ENCODE measurements around the gene COX6A2. TPM values are rescaled to one million over a fixed set of nuclear protein-coding genes. Genes with fewer than 3 reads are reported as not detected.

COX6A2 gene
- polyA plus RNA-seq, 1 donor (not counting 4 experiments of a cell fraction or from before 2014, with no cell fraction given), result not detected

- H3K4me2 ChIP-seq (ENCODE audit: control insufficient read depth, extremely low read depth, insufficient read depth, low read depth, low read length), result no peak overlapping the region
- TF ChIP-seq CTCF (optimal IDR thresholded peaks at IDR 0.05 in 1 of 3, IDR thresholded peaks at IDR 0.05 in 1 of 3, conservative IDR thresholded peaks at IDR 0.05 in 1 of 3; ENCODE audit: extremely low read depth in 1 of 3, insufficient read depth in 2 of 3, low read length in 3 of 3), result no peak
- TF ChIP-seq EZH2 (IDR thresholded peaks at IDR 0.05; ENCODE audit: low read length), result no peak
- H3K9me3 ChIP-seq (ENCODE audit: control insufficient read depth, low read depth, low read length), result no peaks in the 10 kb centered on the region
- no peaks in the 10 kb centered on the region for H3K9me1 ChIP-seq (ENCODE audit: control insufficient read depth, extremely low read depth, insufficient read depth, low read length)
- no peaks in the 10 kb centered on the region for H4K20me1 ChIP-seq (ENCODE audit: control insufficient read depth, extremely low read depth, insufficient read depth, low read length)
- H3K4me3 ChIP-seq (ENCODE audit: control insufficient read depth in 2 of 3, extremely low read depth in 1 of 3, insufficient read depth in 2 of 3, low read depth in 1 of 3, low read length in 3 of 3), result no peak overlapping the region
- DNase-seq (ENCODE audit: low read depth, low spot score) (no peak), FAIRE-seq (no peak)
- H3K79me2 ChIP-seq (ENCODE audit: control insufficient read depth, insufficient read depth, low read length), result no peaks in the 10 kb centered on the region
- peaks cover 4% of the 10 kb centered on the region for H3K27me3 ChIP-seq (ENCODE audit: control insufficient read depth, extremely low read depth, insufficient read depth, low read length)
- no peaks in the 10 kb centered on the region for H3K36me3 ChIP-seq (ENCODE audit: control insufficient read depth in 2 of 2, extremely low read depth in 1 of 2, insufficient read depth in 2 of 2, low read length in 2 of 2)
- H3K4me1 ChIP-seq (ENCODE audit: control insufficient read depth, extremely low read depth, insufficient read depth, low read length), result no peaks in the 10 kb centered on the region
- H3K9ac ChIP-seq (ENCODE audit: control insufficient read depth, extremely low read depth, insufficient read depth, low read length), result no peak overlapping the region
- no peak overlapping the region for H2AFZ ChIP-seq (ENCODE audit: control insufficient read depth, low read length)
- dilution Hi-C loops (cut with MboI; ENCODE audit: extremely low pct_ligation_motif_present, low sequenced_read_pairs), result no loop called here
- H3K27ac ChIP-seq (ENCODE audit: control insufficient read depth, insufficient read depth, low read length), result no peak overlapping the region
Measured at GRCh38 chr16:31413381-31413780, 14.8 kb downstream of the COX6A2 start.

- Histone ChIP-seq H3K4me1 (ENCODE audit: control insufficient read depth, extremely low read depth, insufficient read depth, low read length) (no peaks in the 10 kb centered on the region), H4K20me1 (ENCODE audit: control insufficient read depth, extremely low read depth, insufficient read depth, low read length) (no peaks in the 10 kb centered on the region), H3K4me2 (ENCODE audit: control insufficient read depth, extremely low read depth, insufficient read depth, low read depth, low read length) (no peak overlapping the region), H3K9ac (ENCODE audit: control insufficient read depth, extremely low read depth, insufficient read depth, low read length) (no peak overlapping the region), H3K79me2 (ENCODE audit: control insufficient read depth, insufficient read depth, low read length) (no peaks in the 10 kb centered on the region), H3K27me3 (ENCODE audit: control insufficient read depth, extremely low read depth, insufficient read depth, low read length) (peaks cover 4% of the 10 kb centered on the region), H3K27ac (ENCODE audit: control insufficient read depth, insufficient read depth, low read length) (no peak overlapping the region), H3K9me3 (ENCODE audit: control insufficient read depth, low read depth, low read length) (no peaks in the 10 kb centered on the region), H3K4me3 (ENCODE audit: control insufficient read depth in 2 of 3, extremely low read depth in 1 of 3, insufficient read depth in 2 of 3, low read depth in 1 of 3, low read length in 3 of 3) (no peak overlapping the region), H3K9me1 (ENCODE audit: control insufficient read depth, extremely low read depth, insufficient read depth, low read length) (no peaks in the 10 kb centered on the region), H2AFZ (ENCODE audit: control insufficient read depth, low read length) (no peak overlapping the region), H3K36me3 (ENCODE audit: control insufficient read depth in 2 of 2, extremely low read depth in 1 of 2, insufficient read depth in 2 of 2, low read length in 2 of 2) (no peaks in the 10 kb centered on the region)
- FAIRE-seq (no peak), DNase-seq (ENCODE audit: low read depth, low spot score) (no peak)
- TF ChIP-seq CTCF (optimal IDR thresholded peaks at IDR 0.05 in 1 of 3, IDR thresholded peaks at IDR 0.05 in 1 of 3, conservative IDR thresholded peaks at IDR 0.05 in 1 of 3; ENCODE audit: extremely low read depth in 1 of 3, insufficient read depth in 2 of 3, low read length in 3 of 3), result no peak
- no peak for TF ChIP-seq EZH2 (IDR thresholded peaks at IDR 0.05; ENCODE audit: low read length)
- dilution Hi-C loops (cut with MboI; ENCODE audit: extremely low pct_ligation_motif_present, low sequenced_read_pairs), result no loop called here
Measured at GRCh38 chr16:31412750-31413149, 15.4 kb downstream of the COX6A2 start.

Measured in keratinocyte (primary cell).